Mesothelial cell of epicardium (in vitro differentiated cells): ENCODE results near the gene RUNX2. TPM values are rescaled to one million over a fixed set of nuclear protein-coding genes. Genes with fewer than 3 reads are reported as not detected.

Experiments used
- DNase-seq, 2 experiments: peaks; one replicate each; pipeline ENCODE4 v3.0.0; 2021; ENCODE audit warnings: low spot score in 2 of 2; ENCODE audit not compliant: unreplicated experiment in 2 of 2
- H3K27ac Mint-ChIP-seq: 2 replicates; pipeline ENCODE4 v1.8.0; 2021; ENCODE audit warnings: mixed read lengths
- H3K27me3 Mint-ChIP-seq: 2 replicates; pipeline ENCODE4 v1.8.0; 2021; ENCODE audit warnings: low read depth, mixed read lengths
- H3K36me3 Mint-ChIP-seq: 2 replicates; pipeline ENCODE4 v1.8.0; 2021; ENCODE audit warnings: mixed read lengths
- H3K4me1 Mint-ChIP-seq: 2 replicates; pipeline ENCODE4 v1.8.0; 2021; ENCODE audit warnings: mixed read lengths
- H3K4me3 Mint-ChIP-seq: 2 replicates; pipeline ENCODE4 v1.8.0; 2021; ENCODE audit warnings: mild to moderate bottlenecking, moderate library complexity, mixed read lengths
- H3K9me3 Mint-ChIP-seq: 2 replicates; pipeline ENCODE4 v1.8.0; 2021; ENCODE audit warnings: mixed read lengths
- CTCF ChIP-seq: fragments of 200-600 bp; sonication (generic); IDR thresholded peaks from one replicate; pipeline ENCODE4 v1.5.0; 2021; ENCODE audit warnings: antibody characterized with exemption; ENCODE audit not compliant: unreplicated experiment
- total RNA-seq: library from RNA; stranded (reverse); gene quantifications from 3 replicates; pipeline ENCODE4 v1.2.1, GENCODE V29; 2021

The RUNX2 gene
- total RNA-seq, 1 donor from 2014 or later = 4.4 TPM

GRCh38 chr6:45688180-45688579 lies 360.1 kb downstream of the RUNX2 start:
- no peaks in the 10 kb centered on the region for H3K9me3 Mint-ChIP-seq
- no peak overlapping the region for H3K4me3 Mint-ChIP-seq
- TF ChIP-seq CTCF = no peak
- no peaks in the 10 kb centered on the region for H3K4me1 Mint-ChIP-seq
- no peak for DNase-seq
- peaks cover 4% of the 10 kb centered on the region for H3K27me3 Mint-ChIP-seq
- H3K27ac Mint-ChIP-seq = no peak overlapping the region
- no peaks in the 10 kb centered on the region for H3K36me3 Mint-ChIP-seq

GRCh38 chr6:45689926-45690615 lies 361.9 kb downstream of the RUNX2 start:
- Mint-ChIP-seq H3K4me3 (no peak overlapping the region), H3K36me3 (no peaks in the 10 kb centered on the region), H3K4me1 (no peaks in the 10 kb centered on the region), H3K27ac (no peak overlapping the region), H3K27me3 (peaks cover 4% of the 10 kb centered on the region), H3K9me3 (peaks cover 4% of the 10 kb centered on the region)
- no peak for TF ChIP-seq CTCF
- no peak for DNase-seq

- no peak for DNase-seq
- no peaks in the 10 kb centered on the region for H3K36me3 Mint-ChIP-seq
- peaks cover 4% of the 10 kb centered on the region for H3K27me3 Mint-ChIP-seq
- peaks cover 4% of the 10 kb centered on the region for H3K9me3 Mint-ChIP-seq
- TF ChIP-seq CTCF = no peak
- H3K27ac Mint-ChIP-seq = no peak overlapping the region
- no peak overlapping the region for H3K4me3 Mint-ChIP-seq
- no peaks in the 10 kb centered on the region for H3K4me1 Mint-ChIP-seq
Observed at GRCh38 chr6:45690846-45691245, 362.7 kb downstream of the RUNX2 start.

- no peak for TF ChIP-seq CTCF
- Mint-ChIP-seq H3K9me3 (peaks cover 4% of the 10 kb centered on the region), H3K4me1 (no peaks in the 10 kb centered on the region), H3K27ac (no peak overlapping the region), H3K4me3 (no peak overlapping the region), H3K27me3 (peaks cover 4% of the 10 kb centered on the region), H3K36me3 (no peaks in the 10 kb centered on the region)
- DNase-seq = no peak
Observed at GRCh38 chr6:45691426-45691825, 363.3 kb downstream of the RUNX2 start.

GRCh38 chr6:45692021-45692420 lies 363.9 kb downstream of the RUNX2 start:
- Mint-ChIP-seq H3K9me3 (peaks cover 4% of the 10 kb centered on the region), H3K4me1 (no peaks in the 10 kb centered on the region), H3K27me3 (no peaks in the 10 kb centered on the region), H3K36me3 (no peaks in the 10 kb centered on the region), H3K4me3 (no peak overlapping the region), H3K27ac (no peak overlapping the region)
- DNase-seq = no peak
- no peak for TF ChIP-seq CTCF
